ENCODE data around the gene RASGRP4. TPM values are rescaled to one million over a fixed set of nuclear protein-coding genes. Genes with fewer than 3 reads are reported as not detected.
A peak's percentile ranks its signal among the peaks of the same experiment; 100 is the strongest.

The RASGRP4 gene
- total RNA-seq, 1 experiment from 2014 or later: not detected

GRCh38 chr19:38386971-38387549 lies 39.0 kb downstream of the RASGRP4 start:
- DNase-seq (no peak), ATAC-seq (no peak)
- Histone ChIP-seq H2AFZ (ENCODE audit: low read length) (peak overlapping the region; percentile 74; the same call in 1 of the 2 replicates), H4K20me1 (ENCODE audit: low read length) (no peaks in the 10 kb centered on the region), H3K9me3 (ENCODE audit: low read length) (no peaks in the 10 kb centered on the region), H3K27me3 (ENCODE audit: low read length) (no peaks in the 10 kb centered on the region), H3K9ac (ENCODE audit: low read length) (no peak overlapping the region), H3K27ac (ENCODE audit: low read length) (no peak overlapping the region), H3K9me2 (replicated peaks; ENCODE audit: low read length) (no peaks in the 10 kb centered on the region), H3K4me2 (ENCODE audit: low read length) (peak overlapping the region; percentile 97), H3K4me1 (ENCODE audit: insufficient read depth, low read length) (peaks cover 7% of the 10 kb centered on the region; the same call in 1 of the 2 replicates), H3K79me2 (ENCODE audit: low read length) (no peaks in the 10 kb centered on the region), H3K4me3 (ENCODE audit: low read length) (peak overlapping the region; percentile 85), H3F3A (ENCODE audit: low read length, unreplicated experiment) (no peaks in the 10 kb centered on the region), H3K36me3 (ENCODE audit: low read depth, low read length) (peaks cover 8% of the 10 kb centered on the region)
- POLR2A ChIA-PET (ENCODE audit: unreplicated experiment): interaction anchor here (0.5 to 1.5 kb wide), 4 partner anchors 13 to 1049 kb away, joined by 3 to 17 read pairs (median 6); partner anchors contain the start of genes FAM98C, PSMD8 and RPS16
- TF ChIP-seq CTCF (conservative IDR thresholded peaks at IDR 0.05; ENCODE audit: low read depth, low read length): no peak
- no peak for TF ChIP-seq EZH2phosphoT487 (IDR thresholded peaks at IDR 0.05; ENCODE audit: borderline replicate concordance, low read length)
- no peak for TF ChIP-seq EZH2 (IDR thresholded peaks at IDR 0.05; ENCODE audit: low read length, unreplicated experiment)
- CTCF ChIA-PET: interaction anchor here (1.4 kb wide), 1 partner anchor 16 kb away, joined by 26 read pairs; the partner anchor contains the start of gene FAM98C
- intact Hi-C loops (cut with micrococcal nuclease): loop anchor here (5.0 kb wide), 1 partner anchor 50 kb away; the partner anchor contains the start of gene CATSPERG
- no TSS peak for BruUV-seq (replicated peaks)

- Histone ChIP-seq H3K9me3 (ENCODE audit: low read length) (no peaks in the 10 kb centered on the region), H3K4me1 (ENCODE audit: insufficient read depth, low read length) (peaks cover 7% of the 10 kb centered on the region; the same call in 1 of the 2 replicates), H3F3A (ENCODE audit: low read length, unreplicated experiment) (no peaks in the 10 kb centered on the region), H3K79me2 (ENCODE audit: low read length) (no peaks in the 10 kb centered on the region), H3K4me2 (ENCODE audit: low read length) (no peak overlapping the region), H2AFZ (ENCODE audit: low read length) (no peak overlapping the region), H3K36me3 (ENCODE audit: low read depth, low read length) (peaks cover 11% of the 10 kb centered on the region), H4K20me1 (ENCODE audit: low read length) (no peaks in the 10 kb centered on the region), H3K4me3 (ENCODE audit: low read length) (no peak overlapping the region), H3K27ac (ENCODE audit: low read length) (no peak overlapping the region), H3K9me2 (replicated peaks; ENCODE audit: low read length) (no peaks in the 10 kb centered on the region), H3K9ac (ENCODE audit: low read length) (no peak overlapping the region), H3K27me3 (ENCODE audit: low read length) (no peaks in the 10 kb centered on the region)
- intact Hi-C loops (cut with micrococcal nuclease): loop anchor here (5.0 kb wide), 1 partner anchor 49 kb away; the partner anchor contains the start of gene CATSPERG
- no TSS peak for BruUV-seq (replicated peaks)
- CTCF ChIA-PET: no interaction called here
- TF ChIP-seq EZH2phosphoT487 (IDR thresholded peaks at IDR 0.05; ENCODE audit: borderline replicate concordance, low read length) (no peak), EZH2 (IDR thresholded peaks at IDR 0.05; ENCODE audit: low read length, unreplicated experiment) (no peak), CTCF (conservative IDR thresholded peaks at IDR 0.05; ENCODE audit: low read depth, low read length) (no peak)
- ATAC-seq (no peak), DNase-seq (no peak)
- POLR2A ChIA-PET (ENCODE audit: unreplicated experiment): no interaction called here
These were observed 39.6 kb downstream of the RASGRP4 start for GRCh38 chr19:38386300-38386970.

Measured in PC-3 (cell line).